ENCODE data around the gene HLA-G. TPM values are rescaled to one million over a fixed set of nuclear protein-coding genes. Genes with fewer than 3 reads are reported as not detected.
"Not testable (repeated sequence)": the region's sequence is repeated elsewhere in the genome, so short reads cannot be mapped to it uniquely, and the experiment has no call there.

Gene HLA-G
- total RNA-seq, 1 donor from 2014 or later = 0.38 TPM

GRCh38 chr6:29864037-29864810, 36.6 kb downstream of the HLA-G start:
- no peaks in the 10 kb centered on the region for H3K9me3 Mint-ChIP-seq (ENCODE audit: low read depth)
- H3K4me1 Mint-ChIP-seq (ENCODE audit: low read depth) = no peaks in the 10 kb centered on the region
- H3K27ac Mint-ChIP-seq = no peak overlapping the region
- TF ChIP-seq, protein P1, sequence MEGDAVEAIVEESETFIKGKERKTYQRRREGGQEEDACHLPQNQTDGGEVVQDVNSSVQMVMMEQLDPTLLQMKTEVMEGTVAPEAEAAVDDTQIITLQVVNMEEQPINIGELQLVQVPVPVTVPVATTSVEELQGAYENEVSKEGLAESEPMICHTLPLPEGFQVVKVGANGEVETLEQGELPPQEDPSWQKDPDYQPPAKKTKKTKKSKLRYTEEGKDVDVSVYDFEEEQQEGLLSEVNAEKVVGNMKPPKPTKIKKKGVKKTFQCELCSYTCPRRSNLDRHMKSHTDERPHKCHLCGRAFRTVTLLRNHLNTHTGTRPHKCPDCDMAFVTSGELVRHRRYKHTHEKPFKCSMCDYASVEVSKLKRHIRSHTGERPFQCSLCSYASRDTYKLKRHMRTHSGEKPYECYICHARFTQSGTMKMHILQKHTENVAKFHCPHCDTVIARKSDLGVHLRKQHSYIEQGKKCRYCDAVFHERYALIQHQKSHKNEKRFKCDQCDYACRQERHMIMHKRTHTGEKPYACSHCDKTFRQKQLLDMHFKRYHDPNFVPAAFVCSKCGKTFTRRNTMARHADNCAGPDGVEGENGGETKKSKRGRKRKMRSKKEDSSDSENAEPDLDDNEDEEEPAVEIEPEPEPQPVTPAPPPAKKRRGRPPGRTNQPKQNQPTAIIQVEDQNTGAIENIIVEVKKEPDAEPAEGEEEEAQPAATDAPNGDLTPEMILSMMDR (IDR thresholded peaks at IDR 0.05; ENCODE audit: unreplicated experiment) = no peak
- H3K36me3 Mint-ChIP-seq (ENCODE audit: insufficient read depth) = no peaks in the 10 kb centered on the region
- DNase-seq (ENCODE audit: low spot score, unreplicated experiment) = no peak
- no peak overlapping the region for H3K4me3 Mint-ChIP-seq (ENCODE audit: low read depth)
- peaks cover 78% of the 10 kb centered on the region for H3K27me3 Mint-ChIP-seq

DNA sequence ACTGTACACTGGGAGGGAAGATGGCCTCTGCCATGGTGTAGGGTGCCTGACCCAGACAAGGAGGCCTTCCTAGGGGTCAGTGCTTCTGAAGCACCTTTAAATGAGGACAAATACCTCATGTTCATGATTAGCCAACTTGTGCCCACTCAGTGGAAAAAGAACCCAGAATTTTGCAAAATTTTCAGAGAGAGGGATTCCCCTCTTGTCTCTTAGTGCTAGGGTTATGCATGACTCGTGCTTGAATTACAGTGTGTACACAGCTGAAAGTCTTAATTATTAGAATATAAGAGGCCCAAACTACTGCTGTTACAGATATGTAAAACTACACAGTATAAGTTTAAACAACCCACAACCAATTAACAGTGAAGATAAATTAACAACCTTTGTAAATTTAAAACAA, 38.0 kb downstream of the HLA-G start:
- no peaks in the 10 kb centered on the region for H3K36me3 Mint-ChIP-seq (ENCODE audit: insufficient read depth)
- no peak overlapping the region for H3K27ac Mint-ChIP-seq
- H3K4me3 Mint-ChIP-seq (ENCODE audit: low read depth) = no peak overlapping the region
- no peaks in the 10 kb centered on the region for H3K9me3 Mint-ChIP-seq (ENCODE audit: low read depth)
- H3K27me3 Mint-ChIP-seq = peaks cover 74% of the 10 kb centered on the region
- no peak for DNase-seq (ENCODE audit: low spot score, unreplicated experiment)
- TF ChIP-seq, protein P1 (IDR thresholded peaks at IDR 0.05; ENCODE audit: unreplicated experiment) = no peak
- no peaks in the 10 kb centered on the region for H3K4me1 Mint-ChIP-seq (ENCODE audit: low read depth)

DNA sequence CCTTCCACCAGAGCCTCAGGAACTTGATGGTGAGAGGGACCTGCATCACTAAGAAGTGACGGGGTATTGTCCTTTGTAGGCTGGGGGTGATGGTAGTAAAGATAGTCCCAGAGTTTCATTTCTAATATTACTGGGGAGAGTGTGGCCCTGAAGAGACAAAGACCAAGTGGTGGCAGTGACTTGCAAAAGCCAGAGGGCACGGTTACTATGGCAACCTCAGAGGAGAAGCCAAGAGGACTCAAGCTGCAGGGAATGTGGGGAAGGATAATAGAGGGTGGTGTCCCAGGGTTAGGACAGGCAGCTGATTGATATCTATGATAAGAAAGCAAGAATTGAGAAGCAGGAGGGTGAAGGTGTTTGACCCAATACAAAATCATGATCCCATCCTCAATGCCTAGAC, 42.5 kb downstream of the HLA-G start:
- H3K27ac Mint-ChIP-seq = no peak overlapping the region
- DNase-seq (ENCODE audit: low spot score, unreplicated experiment) = no peak
- TF ChIP-seq, protein P1 (IDR thresholded peaks at IDR 0.05; ENCODE audit: unreplicated experiment) = no peak
- H3K36me3 Mint-ChIP-seq (ENCODE audit: insufficient read depth) = no peaks in the 10 kb centered on the region
- H3K27me3 Mint-ChIP-seq = peaks cover 58% of the 10 kb centered on the region
- peaks cover 3% of the 10 kb centered on the region for H3K9me3 Mint-ChIP-seq (ENCODE audit: low read depth)
- no peak overlapping the region for H3K4me3 Mint-ChIP-seq (ENCODE audit: low read depth)
- H3K4me1 Mint-ChIP-seq (ENCODE audit: low read depth) = no peaks in the 10 kb centered on the region

- H3K9me3 Mint-ChIP-seq (ENCODE audit: low read depth) = peaks cover 6% of the 10 kb centered on the region
- H3K36me3 Mint-ChIP-seq (ENCODE audit: insufficient read depth) = no peaks in the 10 kb centered on the region
- no peak overlapping the region for H3K4me3 Mint-ChIP-seq (ENCODE audit: low read depth)
- TF ChIP-seq, protein P1 (IDR thresholded peaks at IDR 0.05; ENCODE audit: unreplicated experiment) = no peak
- DNase-seq (ENCODE audit: low spot score, unreplicated experiment) = no peak
- no peaks in the 10 kb centered on the region for H3K4me1 Mint-ChIP-seq (ENCODE audit: low read depth)
- H3K27me3 Mint-ChIP-seq = peaks cover 37% of the 10 kb centered on the region
- H3K27ac Mint-ChIP-seq = no peak overlapping the region
These were observed 45.2 kb downstream of the HLA-G start for GRCh38 chr6:29872791-29873190.

GRCh38 chr6:29875257-29875656, 47.6 kb downstream of the HLA-G start:
- TF ChIP-seq, protein P1 (IDR thresholded peaks at IDR 0.05; ENCODE audit: unreplicated experiment) = no peak
- no peak overlapping the region for H3K27ac Mint-ChIP-seq
- H3K36me3 Mint-ChIP-seq (ENCODE audit: insufficient read depth) = no peaks in the 10 kb centered on the region
- no peak for DNase-seq (ENCODE audit: low spot score, unreplicated experiment)
- H3K9me3 Mint-ChIP-seq (ENCODE audit: low read depth) = peaks cover 6% of the 10 kb centered on the region
- peaks cover 20% of the 10 kb centered on the region for H3K27me3 Mint-ChIP-seq
- H3K4me3 Mint-ChIP-seq (ENCODE audit: low read depth) = no peak overlapping the region
- no peaks in the 10 kb centered on the region for H3K4me1 Mint-ChIP-seq (ENCODE audit: low read depth)

GRCh38 chr6:29875734-29876133, 48.1 kb downstream of the HLA-G start:
- H3K4me3 Mint-ChIP-seq (ENCODE audit: low read depth); H3K4me1 Mint-ChIP-seq (ENCODE audit: low read depth); H3K27ac Mint-ChIP-seq; H3K9me3 Mint-ChIP-seq (ENCODE audit: low read depth); DNase-seq (ENCODE audit: low spot score, unreplicated experiment); H3K36me3 Mint-ChIP-seq (ENCODE audit: insufficient read depth): not testable (repeated sequence)
- H3K27me3 Mint-ChIP-seq = peaks cover 18% of the 10 kb centered on the region
